GM12892 (cell line): ENCODE data around the gene F2RL1.

ENCODE experiments used
- POLR2A ChIP-seq: IDR thresholded peaks from 2 replicates; pipeline ENCODE4 v1.6.1; 2011; ENCODE audit warnings: low read depth, low read length, control low read depth
- POLR2AphosphoS5 ChIP-seq: IDR thresholded peaks from 2 replicates; pipeline ENCODE4 v1.6.1; 2011; ENCODE audit warnings: low read depth, low read length, control low read depth

DNA sequence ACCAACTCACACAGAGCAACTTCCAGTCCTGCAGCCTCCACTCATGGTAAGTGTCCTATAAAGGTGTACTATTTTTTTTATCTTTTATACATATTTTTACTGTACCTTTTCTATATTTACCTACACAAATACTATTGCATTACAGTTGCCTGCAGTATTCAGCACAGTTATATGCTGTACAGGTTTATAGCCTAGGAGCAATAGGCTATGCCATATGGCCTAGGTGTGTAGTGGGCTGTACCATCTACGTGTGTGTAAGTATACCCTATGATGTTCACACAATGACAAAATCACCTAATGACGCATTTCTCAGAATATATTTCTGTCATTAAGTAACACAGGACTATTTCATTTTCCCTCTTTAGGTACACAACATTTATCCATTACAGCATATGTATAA lies 47.7 kb downstream of the F2RL1 start:
- TF ChIP-seq POLR2AphosphoS5 = no peak
- TF ChIP-seq POLR2A = no peak
